Kidney (tissue), 14 donors: ENCODE data around the gene PCBD2. TPM values are rescaled to one million over a fixed set of nuclear protein-coding genes. Genes with fewer than 3 reads are reported as not detected.

Experiments
- DNase-seq, 5 donors: peaks; one replicate each; pipeline ENCODE4 v3.0.0-alpha.2; 2013 to 2020
- FAIRE-seq: peaks from 2 replicates; lab custom pipeline; 2012; peaks lifted over from hg19 to GRCh38; lab: Jason Lieb, UNC
- H3K27ac ChIP-seq, 2 donors: one replicate each; pipeline ENCODE4 v1.7.0; 2013; ENCODE audit warnings: low read depth in 2 of 2, low read length in 2 of 2, inconsistent platforms in 1 of 2
- H3K27me3 ChIP-seq: one replicate; pipeline ENCODE4 v1.7.1; 2013; ENCODE audit warnings: low read length, inconsistent platforms; ENCODE audit not compliant: control insufficient read depth, insufficient read depth
- H3K36me3 ChIP-seq, 3 donors: one replicate each; pipeline versions ENCODE4 v1.7.0 to v1.7.1; 2013; ENCODE audit warnings: low read length in 3 of 3, control low read depth in 1 of 3, inconsistent platforms in 1 of 3; ENCODE audit not compliant: insufficient read depth in 3 of 3, control insufficient read depth in 2 of 3
- H3K4me1 ChIP-seq, 3 donors: one replicate each; pipeline versions ENCODE4 v1.7.0 to v1.7.1; 2013; ENCODE audit warnings: low read length in 3 of 3, inconsistent platforms in 1 of 3, low read depth in 1 of 3; ENCODE audit not compliant: control insufficient read depth in 2 of 3, insufficient read depth in 2 of 3
- H3K4me3 ChIP-seq, 3 donors: one replicate each; pipeline versions ENCODE4 v1.7.0 to v1.8.1; 2013; ENCODE audit warnings: low read length in 3 of 3, control low read depth in 1 of 3, inconsistent platforms in 1 of 3
- H3K9ac ChIP-seq, 3 donors: one replicate each; pipeline versions ENCODE4 v1.7.0 to v1.7.1; 2013; ENCODE audit warnings: low read length in 3 of 3, control low read depth in 1 of 3, inconsistent platforms in 1 of 3
- H3K9me3 ChIP-seq, 3 donors: one replicate each; pipeline versions ENCODE4 v1.7.0 to v1.7.1; 2013; ENCODE audit warnings: low read length in 3 of 3, control low read depth in 1 of 3, inconsistent platforms in 1 of 3; ENCODE audit not compliant: control insufficient read depth in 2 of 3, insufficient read depth in 1 of 3
- CTCF ChIP-seq: IDR thresholded peaks from 3 replicates; pipeline ENCODE4 v1.5.1; 2012; ENCODE audit warnings: mild to moderate bottlenecking, moderate library complexity, borderline replicate concordance; ENCODE audit not compliant: insufficient read depth; ENCODE audit errors: extremely low read depth
- intact Hi-C: fragments of 100-400 bp; cut with DNase I; formaldehyde crosslinking; loops from one replicate; pipeline ENCODE4 v1.11.1; 2022
- polyA plus RNA-seq: library from polyadenylated mRNA; stranded (reverse); fragments of 350-450 nt; fragmentation: Illumina TruSeq; extraction: RNeasy Lipid Tissue Mini Kit (QIAGEN cat#74804); gene quantifications from one replicate; pipeline ENCODE4 v1.2.3, GENCODE V29; 2014; ENCODE audit warnings: low read depth, low replicate concordance; ENCODE audit not compliant: insufficient read depth
- total RNA-seq: library from RNA; stranded (reverse); fragmentation: NEBNext Ultra II Directional; extraction: Animal tissue kit (Norgen Biotek cat#: 25700); gene quantifications from one replicate; pipeline ENCODE4 v1.2.1, GENCODE V29; 2021
- donor health status: control.
- donor health status: control.
- donor health status: control.
- donor health status: control.
- donor health status: control.
- donor health status: DM: yes; HTN: yes; CAD: no.
- donor health status: Normal renal cell carcinoma (clear cell type).

Gene PCBD2
- total and polyA plus RNA-seq, 2 donors from 2014 or later: 8.4 to 19.2 TPM

- TF ChIP-seq CTCF: no peak
- Histone ChIP-seq H3K4me3 (peak overlapping the region; percentile 68 to 96 (median 92)), H3K36me3 (no peaks in the 10 kb centered on the region), H3K4me1 (peaks cover 0 to 4% (median 0%) of the 10 kb centered on the region in 3 donors), H3K9me3 (no peaks in the 10 kb centered on the region), H3K27me3 (no peaks in the 10 kb centered on the region), H3K27ac (peak overlapping the region; percentile 92), H3K9ac (peak overlapping the region; percentile 68 to 91 (median 72))
- intact Hi-C loops: no loop called here
- FAIRE-seq (no peak), DNase-seq (peak; percentile 36 to 87 (median 71))
These were observed 29.9 kb upstream of the PCBD2 start for GRCh38 chr5:134874831-134875655.

- H3K9ac ChIP-seq: peak overlapping the region in 1 of 3 donors; percentile 26
- no peak for TF ChIP-seq CTCF
- no peak overlapping the region for H3K4me3 ChIP-seq
- peaks cover 0 to 4% (median 0%) of the 10 kb centered on the region in 3 donors for H3K4me1 ChIP-seq
- no peaks in the 10 kb centered on the region for H3K36me3 ChIP-seq
- no peaks in the 10 kb centered on the region for H3K9me3 ChIP-seq
- FAIRE-seq: no peak
- no peak for DNase-seq
- intact Hi-C loops: no loop called here
- H3K27me3 ChIP-seq: no peaks in the 10 kb centered on the region
- no peak overlapping the region for H3K27ac ChIP-seq
These were observed 27.8 kb upstream of the PCBD2 start for GRCh38 chr5:134877159-134877558.

GRCh38 chr5:134878403-134878802 is 26.5 kb upstream of the PCBD2 start:
- FAIRE-seq (no peak), DNase-seq (no peak)
- H3K4me3 ChIP-seq: no peak overlapping the region
- TF ChIP-seq CTCF: no peak
- no peaks in the 10 kb centered on the region for H3K9me3 ChIP-seq
- no peaks in the 10 kb centered on the region for H3K27me3 ChIP-seq
- H3K4me1 ChIP-seq: peaks cover 0 to 4% (median 0%) of the 10 kb centered on the region in 3 donors
- no peak overlapping the region for H3K9ac ChIP-seq
- no peak overlapping the region for H3K27ac ChIP-seq
- no peaks in the 10 kb centered on the region for H3K36me3 ChIP-seq
- intact Hi-C loops: no loop called here
